Muscle layer of colon (tissue), 2 donors: ENCODE measurements around the gene ZC2HC1C.

Source experiments
- H3K27ac ChIP-seq: one replicate; pipeline ENCODE4 v1.7.0; 2013; ENCODE audit warnings: low read depth, mild to moderate bottlenecking, low read length, moderate library complexity
- H3K27me3 ChIP-seq, 2 donors: one replicate each; pipeline ENCODE4 v1.7.0; 2013; ENCODE audit warnings: low read length in 2 of 2, mild to moderate bottlenecking in 2 of 2; ENCODE audit not compliant: insufficient read depth in 2 of 2, control insufficient read depth in 1 of 2
- H3K36me3 ChIP-seq: one replicate; pipeline ENCODE4 v1.7.0; 2013; ENCODE audit warnings: mild to moderate bottlenecking, low read length; ENCODE audit not compliant: insufficient read depth
- H3K4me1 ChIP-seq: one replicate; pipeline ENCODE4 v1.7.0; 2013; ENCODE audit warnings: mild to moderate bottlenecking, low read length; ENCODE audit not compliant: insufficient read depth
- H3K4me3 ChIP-seq, 2 donors: one replicate each; pipeline ENCODE4 v1.7.0; 2013; ENCODE audit warnings: low read length in 2 of 2, low read depth in 1 of 2, mild to moderate bottlenecking in 1 of 2, moderate library complexity in 1 of 2
- H3K9ac ChIP-seq: one replicate; pipeline ENCODE4 v1.7.0; 2013; ENCODE audit warnings: low read length
- H3K9me3 ChIP-seq: one replicate; pipeline ENCODE4 v1.7.0; 2013; ENCODE audit warnings: mild to moderate bottlenecking, low read length
- donor health status: abdominal sarcoma.
- donor health status: Adenocarcinoma of cecum.

The ZC2HC1C gene

DNA sequence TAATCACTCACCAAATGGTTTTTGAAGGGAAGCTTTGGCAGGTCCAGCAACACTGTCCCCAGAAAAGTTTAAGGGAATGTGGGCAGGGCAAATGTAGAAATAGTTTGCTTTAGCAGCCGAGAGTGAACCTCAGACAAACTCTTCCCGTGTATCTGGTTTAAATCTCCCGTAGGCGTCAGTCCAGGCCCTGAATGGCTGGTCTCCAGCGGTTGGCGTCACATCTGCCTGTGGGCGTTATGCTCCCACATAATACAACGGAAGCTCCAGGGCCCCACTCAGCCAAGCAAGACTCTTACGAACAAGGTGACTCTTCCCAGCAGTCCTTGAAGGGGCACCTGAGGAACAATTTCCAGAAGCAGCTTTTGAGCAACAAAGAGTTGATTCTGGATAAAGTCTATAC, 942 bp downstream of the ZC2HC1C start:
- Histone ChIP-seq H3K27ac (peak overlapping the region; percentile 67), H3K9ac (peak overlapping the region; percentile 55), H3K4me3 (peak overlapping the region in 1 of 2 donors; percentile 65), H3K36me3 (no peaks in the 10 kb centered on the region), H3K27me3 (no peaks in the 10 kb centered on the region), H3K4me1 (peaks cover 37% of the 10 kb centered on the region), H3K9me3 (no peaks in the 10 kb centered on the region)

DNA sequence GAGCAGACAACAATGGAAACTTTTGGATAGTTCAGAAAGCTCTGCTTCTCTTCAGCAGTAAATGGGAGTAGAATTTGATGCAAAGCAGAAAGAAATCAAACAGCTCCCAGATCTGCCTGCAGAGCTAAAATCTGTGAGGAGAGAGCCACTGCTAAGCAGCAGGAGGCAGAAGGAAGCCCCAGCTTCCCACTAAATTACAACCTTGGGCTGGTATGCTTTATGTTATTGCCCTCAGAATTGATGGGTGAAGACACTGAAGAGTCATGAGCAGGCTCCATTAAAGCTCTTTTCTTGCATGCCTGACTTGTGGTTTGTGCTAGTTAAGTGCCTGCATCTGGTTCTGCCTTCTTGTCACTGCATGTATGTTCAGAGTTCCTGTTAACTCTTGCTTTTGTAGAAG, 8.4 kb downstream of the ZC2HC1C start:
- peaks cover 43% of the 10 kb centered on the region for H3K4me1 ChIP-seq
- H3K9ac ChIP-seq, result no peak overlapping the region
- H3K36me3 ChIP-seq, result no peaks in the 10 kb centered on the region
- peak overlapping the region; percentile 64 for H3K27ac ChIP-seq
- H3K27me3 ChIP-seq, result no peaks in the 10 kb centered on the region
- no peak overlapping the region for H3K4me3 ChIP-seq
- H3K9me3 ChIP-seq, result no peaks in the 10 kb centered on the region

DNA sequence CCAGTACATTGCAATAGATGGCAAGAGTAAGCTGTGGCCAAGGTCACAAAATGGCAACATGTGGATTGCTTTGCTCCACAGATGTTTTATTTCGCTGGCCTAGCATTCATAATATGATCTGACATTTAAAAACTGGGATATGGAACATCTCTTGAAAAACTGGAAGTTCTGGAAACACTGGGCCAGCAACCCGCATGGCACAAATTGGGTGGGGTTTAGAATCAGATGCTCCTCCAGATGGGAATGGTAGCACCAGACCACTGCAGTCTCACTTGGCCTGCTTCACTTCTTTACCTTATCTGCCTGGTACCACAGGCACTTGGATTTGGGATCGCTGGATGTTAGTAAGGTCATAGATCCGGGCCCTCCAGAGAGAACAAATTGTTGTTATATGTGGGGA, 10.1 kb downstream of the ZC2HC1C start:
- Histone ChIP-seq H3K27me3 (no peaks in the 10 kb centered on the region), H3K9ac (no peak overlapping the region), H3K4me1 (peaks cover 38% of the 10 kb centered on the region), H3K9me3 (no peaks in the 10 kb centered on the region), H3K27ac (no peak overlapping the region), H3K4me3 (no peak overlapping the region), H3K36me3 (peaks cover 12% of the 10 kb centered on the region)

DNA sequence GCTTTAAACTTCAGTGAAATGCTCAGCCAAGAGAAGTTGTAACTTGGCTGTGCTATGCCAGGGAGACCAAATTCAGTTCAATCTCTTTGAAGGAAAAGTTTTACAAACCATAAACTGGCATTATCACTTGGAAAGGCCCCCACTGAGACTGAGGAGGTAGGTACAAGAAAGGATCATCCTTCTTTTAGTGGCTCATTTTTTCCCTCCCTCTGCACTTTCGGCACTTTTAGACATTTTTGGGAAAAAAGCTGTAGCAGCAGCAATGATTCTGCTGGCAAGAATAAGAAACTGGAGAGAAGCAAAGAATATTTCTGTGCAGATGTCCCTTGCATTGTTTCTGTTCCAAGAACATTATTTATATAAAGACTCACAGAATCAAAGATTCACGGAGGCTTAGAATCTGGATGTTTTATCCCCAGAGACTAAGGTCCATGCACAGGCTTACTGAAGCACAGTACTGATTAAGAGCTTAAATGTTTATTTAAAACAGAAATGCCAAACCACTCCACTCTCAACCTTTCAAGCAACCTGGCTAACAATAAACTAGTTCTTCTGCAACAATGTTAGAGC, 12.3 kb downstream of the ZC2HC1C start:
- Histone ChIP-seq H3K4me3 (no peak overlapping the region), H3K9ac (no peak overlapping the region), H3K9me3 (no peaks in the 10 kb centered on the region), H3K27me3 (no peaks in the 10 kb centered on the region), H3K27ac (peak overlapping the region; percentile 76), H3K36me3 (peaks cover 30% of the 10 kb centered on the region), H3K4me1 (peaks cover 36% of the 10 kb centered on the region)

DNA sequence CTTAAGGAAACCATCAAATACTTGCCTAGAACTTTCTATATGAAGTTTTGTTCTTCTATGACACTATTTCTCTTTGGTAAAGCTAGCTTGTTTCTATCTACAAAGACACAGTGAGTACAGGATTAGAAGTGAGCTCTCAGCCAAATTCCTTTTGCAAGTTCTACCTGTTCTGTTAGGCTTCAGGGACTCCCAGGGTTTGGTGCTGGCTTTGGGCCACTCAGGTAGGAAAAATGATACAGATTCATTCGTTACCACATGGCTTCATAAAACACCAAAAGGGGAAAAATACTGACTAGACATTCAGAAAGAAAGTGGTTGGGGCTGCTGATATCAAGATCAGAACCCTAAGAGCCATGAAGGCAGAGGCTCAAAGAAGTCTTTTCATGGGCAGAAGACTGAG, 13.8 kb downstream of the ZC2HC1C start:
- peaks cover 20% of the 10 kb centered on the region for H3K4me1 ChIP-seq
- H3K4me3 ChIP-seq, result no peak overlapping the region
- H3K36me3 ChIP-seq, result peaks cover 46% of the 10 kb centered on the region
- no peaks in the 10 kb centered on the region for H3K27me3 ChIP-seq
- H3K9me3 ChIP-seq, result no peaks in the 10 kb centered on the region
- H3K27ac ChIP-seq, result no peak overlapping the region
- no peak overlapping the region for H3K9ac ChIP-seq

DNA sequence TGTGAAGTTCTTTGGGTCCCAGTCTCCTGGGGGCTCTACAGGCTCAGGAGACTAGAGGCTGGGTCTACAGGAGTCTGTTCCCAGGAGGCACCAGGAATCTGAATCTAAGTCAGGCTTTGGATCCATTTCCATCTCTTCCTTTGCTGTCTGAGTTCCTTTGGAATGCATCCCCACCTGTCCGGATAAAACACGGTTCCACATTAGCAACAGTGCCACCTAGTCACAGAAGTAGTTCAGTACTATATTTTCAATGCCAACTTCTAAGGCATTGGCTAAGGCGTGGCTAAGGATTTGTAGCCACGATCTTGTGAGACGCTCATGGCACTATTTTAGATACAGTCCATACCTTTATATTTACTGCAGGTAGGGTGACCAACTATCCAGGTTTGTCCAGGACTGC, 15.1 kb downstream of the ZC2HC1C start:
- no peak overlapping the region for H3K4me3 ChIP-seq
- H3K36me3 ChIP-seq, result peaks cover 47% of the 10 kb centered on the region
- no peaks in the 10 kb centered on the region for H3K9me3 ChIP-seq

DNA sequence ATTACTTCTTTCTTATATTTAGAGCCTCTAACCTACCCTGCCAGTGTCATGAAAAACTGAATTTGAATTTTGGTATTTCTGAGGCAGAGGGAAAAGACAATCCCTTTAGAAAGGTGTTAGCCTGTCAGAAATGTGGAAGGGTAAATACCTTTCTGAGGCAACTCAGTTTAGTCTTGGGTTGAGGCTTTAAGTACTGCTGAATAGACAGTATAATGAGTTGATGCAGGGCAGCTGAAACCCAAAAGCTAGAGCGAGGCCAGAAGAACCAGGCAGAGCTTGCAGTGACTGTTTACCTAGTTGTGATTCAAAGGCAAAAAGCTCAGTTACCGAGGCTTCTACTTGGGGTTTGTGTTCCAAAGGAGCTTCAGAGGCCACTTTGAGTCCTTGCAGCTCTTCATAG, 18.7 kb downstream of the ZC2HC1C start:
- H3K27me3 ChIP-seq, result no peaks in the 10 kb centered on the region
- H3K4me3 ChIP-seq, result no peak overlapping the region
- no peaks in the 10 kb centered on the region for H3K9me3 ChIP-seq
- no peaks in the 10 kb centered on the region for H3K4me1 ChIP-seq
- H3K27ac ChIP-seq, result no peak overlapping the region
- H3K9ac ChIP-seq, result no peak overlapping the region
- H3K36me3 ChIP-seq, result peaks cover 71% of the 10 kb centered on the region

More for the DNA sequence above, 15.1 kb downstream of the ZC2HC1C start:
- Histone ChIP-seq H3K4me1 (peaks cover 17% of the 10 kb centered on the region), H3K27me3 (no peaks in the 10 kb centered on the region), H3K27ac (no peak overlapping the region), H3K9ac (no peak overlapping the region)

DNA sequence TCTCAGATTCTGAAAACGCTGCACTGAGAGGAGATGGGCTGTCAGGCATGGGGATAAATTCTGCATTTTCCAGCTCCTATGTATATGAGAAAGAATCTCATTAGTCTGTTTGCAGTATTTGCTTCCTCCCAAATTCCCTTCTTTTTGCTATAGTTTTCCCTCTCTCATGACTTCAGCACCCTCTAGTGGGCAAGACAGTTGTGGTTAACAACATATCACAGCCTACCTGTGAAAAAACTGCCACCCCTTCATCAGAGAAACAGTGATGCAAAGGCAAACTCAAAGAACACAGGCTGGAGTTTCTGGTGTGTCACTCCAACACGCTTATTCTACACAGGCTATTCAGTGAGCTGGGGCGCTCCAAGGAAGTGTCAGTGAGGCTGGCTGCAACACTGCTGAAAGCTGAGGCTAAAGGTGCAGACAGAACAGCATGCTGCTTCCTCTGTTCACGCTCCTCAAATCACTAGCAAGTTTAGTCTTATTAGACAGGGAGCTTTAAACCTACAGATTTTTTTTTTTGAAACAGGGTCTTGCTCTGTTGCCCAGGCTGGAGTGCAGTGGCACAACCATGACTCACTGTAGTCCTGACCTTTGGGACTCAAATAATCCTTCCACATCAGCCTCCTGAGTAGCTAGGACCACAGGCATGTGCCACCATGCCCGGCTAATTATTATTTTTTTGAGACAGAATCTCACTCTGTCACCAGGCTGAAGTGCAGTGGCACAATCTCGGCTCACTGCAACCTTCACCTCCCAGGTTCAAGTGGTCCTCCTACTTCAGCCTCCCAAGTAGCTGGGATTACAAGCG, 19.3 kb downstream of the ZC2HC1C start:
- H3K9ac ChIP-seq, result no peak overlapping the region

DNA sequence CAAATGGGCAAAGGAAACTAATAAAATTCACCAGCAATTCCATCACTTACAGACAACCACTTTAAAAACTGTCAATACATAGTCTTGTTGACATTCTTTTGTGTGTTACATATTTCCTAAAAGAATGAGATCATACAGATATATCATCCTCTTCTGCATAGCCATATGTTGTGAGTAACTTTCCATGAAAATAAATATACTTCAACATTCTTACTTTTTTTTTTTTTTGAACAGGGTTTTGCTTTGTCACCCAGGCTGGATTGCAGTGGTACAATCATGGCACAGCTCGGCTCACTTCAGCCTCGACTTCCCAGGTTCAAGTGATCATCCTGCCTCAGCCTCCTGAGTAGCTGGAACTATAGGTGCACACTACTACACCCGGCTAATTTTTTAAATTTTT, 20.9 kb downstream of the ZC2HC1C start:
- Histone ChIP-seq H3K9me3 (no peaks in the 10 kb centered on the region), H3K36me3 (peaks cover 58% of the 10 kb centered on the region), H3K27ac (no peak overlapping the region), H3K27me3 (no peaks in the 10 kb centered on the region), H3K9ac (no peak overlapping the region), H3K4me1 (no peaks in the 10 kb centered on the region), H3K4me3 (no peak overlapping the region)

More for the DNA sequence above, 19.3 kb downstream of the ZC2HC1C start:
- Histone ChIP-seq H3K4me3 (no peak overlapping the region), H3K27ac (no peak overlapping the region), H3K27me3 (no peaks in the 10 kb centered on the region), H3K9me3 (no peaks in the 10 kb centered on the region), H3K4me1 (no peaks in the 10 kb centered on the region), H3K36me3 (peaks cover 66% of the 10 kb centered on the region)

DNA sequence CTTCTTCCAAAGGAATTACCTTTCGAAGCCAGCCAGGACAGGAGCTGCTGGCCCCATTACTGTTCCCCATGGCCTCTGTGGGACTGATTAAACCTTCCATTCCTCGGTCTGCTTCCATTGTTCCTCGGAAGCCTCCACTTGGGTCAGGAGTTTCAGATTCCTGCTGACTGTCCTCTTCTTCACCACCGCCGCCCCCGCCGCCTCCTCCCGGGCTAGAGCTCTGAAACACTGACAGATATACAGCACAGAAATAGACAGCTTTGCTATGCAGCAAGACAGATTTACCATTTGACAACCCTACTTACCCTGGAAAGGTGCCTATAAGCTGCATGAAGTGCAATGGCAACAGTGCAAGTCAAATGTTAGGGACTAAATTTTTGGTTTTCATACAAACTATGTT, 21.8 kb downstream of the ZC2HC1C start:
- H3K27me3 ChIP-seq, result no peaks in the 10 kb centered on the region
- H3K4me1 ChIP-seq, result no peaks in the 10 kb centered on the region
- H3K36me3 ChIP-seq, result peaks cover 61% of the 10 kb centered on the region
- no peak overlapping the region for H3K4me3 ChIP-seq
- no peak overlapping the region for H3K9ac ChIP-seq
- H3K9me3 ChIP-seq, result no peaks in the 10 kb centered on the region
- no peak overlapping the region for H3K27ac ChIP-seq

DNA sequence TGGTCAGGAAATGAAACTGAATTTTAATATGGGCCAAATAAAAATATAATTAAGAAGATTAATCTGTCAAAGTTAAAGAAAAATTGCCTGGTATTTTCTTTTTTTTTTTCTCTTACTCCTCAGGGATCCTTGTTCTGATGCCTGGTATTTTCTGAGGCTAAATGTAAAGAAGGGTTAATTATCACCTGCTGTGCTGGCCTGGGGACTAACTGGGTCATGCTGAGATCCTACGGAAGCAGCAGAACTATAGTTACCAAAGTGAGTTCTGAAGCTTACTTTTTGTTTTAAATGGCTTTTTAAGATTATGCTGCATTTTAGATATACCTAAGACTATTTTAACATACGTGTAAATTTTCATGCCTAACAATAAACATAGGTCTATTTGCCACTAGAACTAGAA, 23.3 kb downstream of the ZC2HC1C start:
- Histone ChIP-seq H3K4me1 (no peaks in the 10 kb centered on the region), H3K9ac (no peak overlapping the region), H3K4me3 (no peak overlapping the region), H3K27ac (no peak overlapping the region), H3K9me3 (no peaks in the 10 kb centered on the region), H3K27me3 (no peaks in the 10 kb centered on the region), H3K36me3 (peaks cover 59% of the 10 kb centered on the region)

DNA sequence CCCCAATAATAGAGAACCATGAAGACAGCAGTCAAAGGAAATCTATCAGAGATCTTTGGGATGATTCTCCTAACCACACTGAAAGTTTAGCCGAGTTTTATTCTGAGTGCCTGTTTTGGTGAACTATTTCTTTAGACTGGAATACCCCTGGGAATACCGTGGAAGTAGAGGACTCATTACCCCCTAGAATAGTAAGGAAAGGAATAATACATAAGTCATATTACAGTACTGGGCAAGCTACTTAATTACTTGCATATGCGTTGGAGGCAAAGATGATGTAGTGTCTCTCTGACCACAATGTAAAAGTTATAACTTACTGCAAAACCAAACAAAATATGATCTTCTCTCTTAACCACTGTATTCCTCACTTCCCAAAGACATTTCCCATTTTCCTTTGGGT, 25.5 kb downstream of the ZC2HC1C start:
- no peaks in the 10 kb centered on the region for H3K4me1 ChIP-seq
- H3K9me3 ChIP-seq, result no peaks in the 10 kb centered on the region
- H3K27ac ChIP-seq, result no peak overlapping the region
- peaks cover 69% of the 10 kb centered on the region for H3K36me3 ChIP-seq
- H3K27me3 ChIP-seq, result no peaks in the 10 kb centered on the region
- no peak overlapping the region for H3K9ac ChIP-seq
- H3K4me3 ChIP-seq, result no peak overlapping the region
